DMS153 treated with DMSO at 0.1 percent for 48 hours (cell line): Measurements from ENCODE around the gene MIB2.
A peak's percentile ranks its signal among the peaks of the same experiment; 100 is the strongest.
"Not testable (repeated sequence)": the region's sequence is repeated elsewhere in the genome, so short reads cannot be mapped to it uniquely, and the experiment has no call there.

Experiments
- DNase-seq: peaks from one replicate; lab custom pipeline; 2025; ENCODE audit not compliant: unreplicated experiment; lab: John Stamatoyannopoulos, UW

The MIB2 gene

GRCh38 chr1:1646326-1646725 lies 31.0 kb downstream of the MIB2 start:
- not testable (repeated sequence) for DNase-seq

- DNase-seq, result not testable (repeated sequence)
Observed at GRCh38 chr1:1647567-1648241, 32.4 kb downstream of the MIB2 start.

GRCh38 chr1:1648265-1648664 lies 33.0 kb downstream of the MIB2 start:
- not testable (repeated sequence) for DNase-seq

GRCh38 chr1:1658583-1659549 lies 43.6 kb downstream of the MIB2 start, which contains the start of gene CDK11B:
CDK11B (minus strand) TSS chr1:1659004; CDS start chr1:1657485, 1,519 bp downstream.
- peak; percentile 95 for DNase-seq

GRCh38 chr1:1662392-1662791 lies 47.1 kb downstream of the MIB2 start:
- DNase-seq, result not testable (repeated sequence)

GRCh38 chr1:1662830-1663560 lies 47.7 kb downstream of the MIB2 start:
- DNase-seq, result not testable (repeated sequence)

GRCh38 chr1:1664318-1664717 lies 49.0 kb downstream of the MIB2 start:
- DNase-seq, result not testable (repeated sequence)

- no peak for DNase-seq
Observed at GRCh38 chr1:1664941-1665814, 49.9 kb downstream of the MIB2 start.

- DNase-seq, result no peak
Observed at GRCh38 chr1:1665815-1666251, 50.5 kb downstream of the MIB2 start.

GRCh38 chr1:1666526-1666925 lies 51.2 kb downstream of the MIB2 start:
- no peak for DNase-seq

GRCh38 chr1:1669468-1670440 lies 54.5 kb downstream of the MIB2 start:
- DNase-seq, result no peak

GRCh38 chr1:1670866-1671265 lies 55.6 kb downstream of the MIB2 start:
- DNase-seq, result no peak

GRCh38 chr1:1671365-1672119 lies 56.2 kb downstream of the MIB2 start:
- no peak for DNase-seq

GRCh38 chr1:1672181-1672965 lies 57.1 kb downstream of the MIB2 start:
- DNase-seq, result no peak

GRCh38 chr1:1674806-1675205 lies 59.5 kb downstream of the MIB2 start:
- not testable (repeated sequence) for DNase-seq

GRCh38 chr1:1675218-1675617 lies 59.9 kb downstream of the MIB2 start:
- not testable (repeated sequence) for DNase-seq

- not testable (repeated sequence) for DNase-seq
Observed at GRCh38 chr1:1676087-1676486, 60.8 kb downstream of the MIB2 start.
